Esophagus muscularis mucosa (tissue), 4 donors: ENCODE data around the gene RYR2. TPM values are rescaled to one million over a fixed set of nuclear protein-coding genes. Genes with fewer than 3 reads are reported as not detected.

ENCODE experiments used
- DNase-seq: peaks from one replicate; pipeline ENCODE4 v3.0.0-alpha.2; 2017; ENCODE audit errors: extremely low spot score
- H3K27ac ChIP-seq, 4 donors: fragments of 200-600 bp; sonication (generic); replicated peaks in 1 of 4; 1 replicate in 3 of 4; 2 replicates in 1 of 4; pipeline ENCODE4 v1.5.1; 2016 to 2019; ENCODE audit warnings: mild to moderate bottlenecking in 1 of 4
- H3K27me3 ChIP-seq, 4 donors: fragments of 200-600 bp; sonication (generic); one replicate each; pipeline versions ENCODE4 v1.5.1 to v1.6.0; 2016 to 2019
- H3K36me3 ChIP-seq, 4 donors: fragments of 200-600 bp; sonication (generic); one replicate each; pipeline ENCODE4 v1.5.1; 2016 to 2019
- H3K4me1 ChIP-seq, 4 donors: fragments of 200-600 bp; sonication (generic); one replicate each; pipeline ENCODE4 v1.5.1; 2016 to 2019
- H3K4me3 ChIP-seq, 4 donors: fragments of 200-600 bp; sonication (generic); 1 replicate in 2 of 4; 2 replicates in 2 of 4; pipeline ENCODE4 v1.5.1; 2016 to 2019; ENCODE audit warnings: mild to moderate bottlenecking in 4 of 4, moderate library complexity in 1 of 4
- H3K9me3 ChIP-seq, 4 donors: fragments of 200-600 bp; sonication (generic); 1 replicate in 3 of 4; 2 replicates in 1 of 4; pipeline ENCODE4 v1.5.1; 2016 to 2019
- EP300 ChIP-seq: sonication (generic); formaldehyde crosslinking; IDR thresholded peaks from one replicate; pipeline ENCODE4 v1.6.1; 2017; ENCODE audit warnings: antibody characterized with exemption
- POLR2A ChIP-seq: fragments of 450-650 bp; IDR thresholded peaks from one replicate; pipeline ENCODE4 v1.6.1; 2017; ENCODE audit warnings: antibody characterized with exemption, moderate library complexity, mild to moderate bottlenecking, low read depth
- POLR2AphosphoS5 ChIP-seq, 2 donors: sonication (generic); formaldehyde crosslinking; IDR thresholded peaks; one replicate each; pipeline ENCODE4 v1.6.1; 2017; ENCODE audit warnings: antibody characterized with exemption in 2 of 2
- WGBS: methylation state at CpG from one replicate; pipeline ENCODE4 v1.1.5; 2018; 5-methylcytosine and 5-hydroxymethylcytosine counted together
- intact Hi-C: fragments of 100-400 bp; cut with DNase I; formaldehyde crosslinking; loops from one replicate; pipeline ENCODE4 v1.15.1; 2023
- total RNA-seq, 4 donors: library from RNA; depleted of rRNA; stranded (reverse); fragments of >200 nt; gene quantifications; one replicate each; pipeline versions ENCODE4 v1.1.0 to v1.2.1, GENCODE V29; 2016
- TF ChIP-seq, protein P1 (sequence below), 3 experiments: fragments of 200-600 bp in 2 of 3; fragments of 450-650 bp in 1 of 3; sonication (generic) in 2 of 3; IDR thresholded peaks; one replicate each; pipeline ENCODE4 v1.5.1; 2017 to 2019; ENCODE audit warnings: antibody characterized with exemption in 3 of 3, mild to moderate bottlenecking in 2 of 3, moderate library complexity in 1 of 3

The RYR2 gene
- total RNA-seq, 4 donors from 2014 or later = 29.8 to 56.3 (median 38.9) TPM

DNA sequence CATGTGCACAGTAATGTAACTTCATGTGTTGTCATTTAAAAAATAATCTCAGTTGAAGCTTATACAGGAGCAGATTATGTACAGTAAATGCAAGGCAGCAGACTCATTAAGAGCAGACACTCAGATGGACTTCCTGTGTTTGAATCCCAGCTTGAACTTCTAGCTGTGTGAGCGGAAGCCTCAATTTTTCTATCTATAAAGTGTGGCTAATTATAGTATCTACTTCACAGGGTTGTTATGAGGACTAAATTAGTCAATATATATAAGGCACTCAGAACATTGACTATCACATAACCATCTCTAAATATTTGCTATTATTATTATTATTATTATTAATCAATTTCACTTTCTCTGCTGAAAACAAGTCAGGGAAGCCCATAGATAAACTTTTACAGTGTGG lies 707.1 kb downstream of the RYR2 start:
- Histone ChIP-seq H3K27ac (no peak overlapping the region), H3K4me3 (no peak overlapping the region), H3K36me3 (no peaks in the 10 kb centered on the region), H3K9me3 (no peaks in the 10 kb centered on the region), H3K4me1 (peaks cover 0 to 11% (median 6%) of the 10 kb centered on the region in 4 donors), H3K27me3 (no peaks in the 10 kb centered on the region)
- WGBS = 88% methylated on average over 1 of the region's 1 CpG
- intact Hi-C loops = no loop called here
- no peak for DNase-seq
- no peak for TF ChIP-seq POLR2A

DNA sequence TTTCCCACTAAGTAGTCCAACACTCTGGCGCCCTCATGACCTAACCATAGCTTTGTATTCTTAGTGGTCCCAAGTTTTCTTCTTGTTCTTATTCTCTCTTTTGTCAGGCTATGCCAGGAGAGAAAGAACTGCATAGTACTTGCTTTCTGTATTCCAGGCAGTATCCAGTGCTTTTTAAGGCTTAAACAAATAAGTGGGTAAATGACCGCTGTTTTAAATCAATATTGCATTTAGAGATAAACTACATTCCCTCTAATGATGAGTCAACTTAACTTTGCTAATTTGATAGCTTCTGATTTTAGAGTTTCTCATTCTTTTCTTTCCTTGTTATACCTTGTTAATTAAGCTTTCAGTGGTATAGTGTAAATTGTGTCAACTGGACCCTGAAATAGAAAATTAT lies 709.1 kb downstream of the RYR2 start:
- intact Hi-C loops = no loop called here
- no peaks in the 10 kb centered on the region for H3K27me3 ChIP-seq
- WGBS = 93% methylated on average over 2 of the region's 2 CpGs
- H3K9me3 ChIP-seq = no peaks in the 10 kb centered on the region
- no peak overlapping the region for H3K27ac ChIP-seq
- no peak overlapping the region for H3K4me3 ChIP-seq
- TF ChIP-seq EP300 (no peak), POLR2AphosphoS5 (IDR thresholded peaks at IDR 0.05) (no peak)
- H3K36me3 ChIP-seq = no peaks in the 10 kb centered on the region
- peaks cover 0 to 11% (median 7%) of the 10 kb centered on the region in 4 donors for H3K4me1 ChIP-seq
- no peak for DNase-seq

DNA sequence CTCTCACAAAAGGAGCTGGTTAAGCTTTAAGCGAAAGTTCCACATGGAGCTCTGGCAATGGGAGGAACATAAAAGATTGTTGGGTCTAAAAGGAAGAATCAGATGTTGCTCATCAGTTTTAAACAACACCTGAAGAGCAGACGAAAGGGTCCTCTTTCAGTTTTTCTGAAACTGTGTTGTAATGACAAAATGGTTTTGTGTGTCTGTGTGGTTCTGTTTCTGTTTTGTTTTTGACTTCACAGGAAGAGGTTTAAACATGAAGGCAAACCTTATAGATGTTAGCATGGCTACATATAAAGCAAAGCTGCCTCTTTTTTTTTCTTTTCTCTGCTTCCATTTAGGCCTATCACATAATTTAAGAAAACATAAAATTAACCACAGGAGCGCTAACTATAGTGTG lies 712.6 kb downstream of the RYR2 start:
- no peak for TF ChIP-seq POLR2A
- TF ChIP-seq, protein P1, sequence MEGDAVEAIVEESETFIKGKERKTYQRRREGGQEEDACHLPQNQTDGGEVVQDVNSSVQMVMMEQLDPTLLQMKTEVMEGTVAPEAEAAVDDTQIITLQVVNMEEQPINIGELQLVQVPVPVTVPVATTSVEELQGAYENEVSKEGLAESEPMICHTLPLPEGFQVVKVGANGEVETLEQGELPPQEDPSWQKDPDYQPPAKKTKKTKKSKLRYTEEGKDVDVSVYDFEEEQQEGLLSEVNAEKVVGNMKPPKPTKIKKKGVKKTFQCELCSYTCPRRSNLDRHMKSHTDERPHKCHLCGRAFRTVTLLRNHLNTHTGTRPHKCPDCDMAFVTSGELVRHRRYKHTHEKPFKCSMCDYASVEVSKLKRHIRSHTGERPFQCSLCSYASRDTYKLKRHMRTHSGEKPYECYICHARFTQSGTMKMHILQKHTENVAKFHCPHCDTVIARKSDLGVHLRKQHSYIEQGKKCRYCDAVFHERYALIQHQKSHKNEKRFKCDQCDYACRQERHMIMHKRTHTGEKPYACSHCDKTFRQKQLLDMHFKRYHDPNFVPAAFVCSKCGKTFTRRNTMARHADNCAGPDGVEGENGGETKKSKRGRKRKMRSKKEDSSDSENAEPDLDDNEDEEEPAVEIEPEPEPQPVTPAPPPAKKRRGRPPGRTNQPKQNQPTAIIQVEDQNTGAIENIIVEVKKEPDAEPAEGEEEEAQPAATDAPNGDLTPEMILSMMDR (IDR thresholded peaks at IDR 0.05) = no peak
- TF ChIP-seq EP300 = no peak
- no peak for TF ChIP-seq POLR2AphosphoS5 (IDR thresholded peaks at IDR 0.05)
- Histone ChIP-seq H3K27ac (no peak overlapping the region), H3K4me3 (no peak overlapping the region), H3K27me3 (no peaks in the 10 kb centered on the region), H3K4me1 (peaks cover 0 to 11% (median 7%) of the 10 kb centered on the region in 4 donors), H3K36me3 (peaks cover 0 to 3% (median 0%) of the 10 kb centered on the region in 4 donors), H3K9me3 (no peaks in the 10 kb centered on the region)
- intact Hi-C loops = no loop called here
- WGBS = 85% methylated on average over 3 of the region's 3 CpGs
- no peak for DNase-seq

DNA sequence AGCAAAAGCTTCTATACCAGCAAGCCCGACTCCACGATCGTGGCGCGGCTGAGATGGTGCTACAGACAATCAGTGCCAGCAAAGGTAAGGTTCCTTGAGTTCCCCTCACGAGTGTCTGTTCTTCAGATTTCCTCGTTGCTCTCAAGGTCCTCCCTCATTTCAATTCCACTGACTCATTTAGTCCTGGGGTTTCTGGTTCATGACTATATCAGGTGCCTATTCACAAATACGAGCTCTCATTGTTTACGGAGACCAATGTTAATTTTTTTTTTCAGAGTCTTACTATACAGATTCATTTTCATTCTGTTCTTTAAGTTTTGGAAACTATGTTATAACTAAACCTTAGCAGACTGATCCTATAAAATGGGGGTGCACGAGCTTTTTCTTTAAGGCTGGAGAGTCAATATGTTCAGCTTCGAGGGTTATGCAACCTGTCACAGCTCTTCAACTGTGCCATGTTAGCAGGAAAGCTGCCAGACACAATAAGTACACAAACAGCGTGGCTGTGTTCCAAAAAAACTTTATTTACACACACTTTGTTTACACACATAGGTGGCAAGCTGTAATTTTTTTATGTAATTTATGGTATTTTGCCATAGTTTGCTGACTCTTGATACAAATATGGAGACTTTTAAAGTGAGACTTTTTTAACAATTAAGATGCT lies 714.5 kb downstream of the RYR2 start:
- Histone ChIP-seq H3K36me3 (peaks cover 0 to 8% (median 4%) of the 10 kb centered on the region in 4 donors), H3K4me1 (peaks cover 0 to 11% (median 7%) of the 10 kb centered on the region in 4 donors), H3K27ac (no peak overlapping the region), H3K9me3 (no peaks in the 10 kb centered on the region), H3K27me3 (no peaks in the 10 kb centered on the region), H3K4me3 (no peak overlapping the region)
- intact Hi-C loops = no loop called here
- TF ChIP-seq EP300 (no peak), POLR2A (no peak), POLR2AphosphoS5 (IDR thresholded peaks at IDR 0.05) (no peak)
- TF ChIP-seq, protein P1 (IDR thresholded peaks at IDR 0.05) = no peak
- WGBS = 89% methylated on average over 12 of the region's 12 CpGs
- DNase-seq = no peak

DNA sequence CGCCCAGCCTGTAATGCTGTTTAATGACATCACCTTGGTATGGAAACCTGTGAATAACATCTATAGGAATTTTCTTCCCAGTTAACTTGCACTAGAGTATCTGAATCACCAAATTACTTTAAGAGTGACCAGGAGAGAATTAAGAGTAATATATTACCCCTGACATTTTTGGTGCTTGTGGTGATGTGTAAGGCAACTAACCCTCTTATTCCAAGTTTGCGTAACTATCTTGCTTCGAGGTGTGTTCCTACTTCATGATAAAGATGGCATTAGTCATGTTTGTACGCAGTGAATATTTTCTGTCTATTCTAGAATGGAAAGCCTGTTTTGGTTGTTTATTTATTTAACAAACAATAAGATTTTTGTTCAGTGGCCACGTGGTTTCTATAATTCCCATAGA lies 717.4 kb downstream of the RYR2 start:
- intact Hi-C loops = no loop called here
- Histone ChIP-seq H3K27ac (no peak overlapping the region), H3K4me1 (no peaks in the 10 kb centered on the region), H3K36me3 (peaks cover 0 to 8% (median 4%) of the 10 kb centered on the region in 4 donors), H3K4me3 (no peak overlapping the region), H3K27me3 (no peaks in the 10 kb centered on the region), H3K9me3 (no peaks in the 10 kb centered on the region)
- WGBS = 76% methylated on average over 5 of the region's 5 CpGs
- no peak for DNase-seq
- TF ChIP-seq POLR2AphosphoS5 (IDR thresholded peaks at IDR 0.05) (no peak), EP300 (no peak), POLR2A (no peak)
- TF ChIP-seq, protein P1 (IDR thresholded peaks at IDR 0.05) = no peak

DNA sequence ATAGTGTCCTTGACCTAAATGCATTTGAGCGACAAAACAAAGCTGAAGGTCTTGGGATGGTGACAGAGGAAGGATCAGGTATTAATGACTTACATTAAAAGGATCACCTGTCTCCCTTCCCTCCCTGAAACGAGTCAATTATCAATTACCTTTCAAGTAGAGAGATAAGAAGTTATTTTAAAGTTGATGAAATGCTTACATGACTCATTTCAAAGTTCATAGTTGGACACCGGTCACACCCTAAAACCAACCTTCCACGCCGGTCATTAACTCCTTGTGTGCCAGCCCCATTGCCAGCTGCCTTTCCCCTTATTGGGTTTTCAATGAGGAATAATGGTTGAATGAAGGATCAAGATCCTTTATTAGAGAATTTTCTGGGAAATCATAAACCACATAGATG lies 719.0 kb downstream of the RYR2 start:
- WGBS = 67% methylated on average over 5 of the region's 5 CpGs
- TF ChIP-seq POLR2AphosphoS5 (IDR thresholded peaks at IDR 0.05) (no peak), EP300 (no peak), POLR2A (no peak)
- TF ChIP-seq, protein P1 (IDR thresholded peaks at IDR 0.05) = no peak
- Histone ChIP-seq H3K27me3 (no peaks in the 10 kb centered on the region), H3K9me3 (no peaks in the 10 kb centered on the region), H3K4me3 (no peak overlapping the region), H3K4me1 (no peaks in the 10 kb centered on the region), H3K36me3 (peaks cover 0 to 8% (median 4%) of the 10 kb centered on the region in 4 donors), H3K27ac (no peak overlapping the region)
- no peak for DNase-seq
- intact Hi-C loops = no loop called here
